HepG2 (cell line): Measurements from ENCODE around the gene ATN1. TPM values are rescaled to one million over a fixed set of nuclear protein-coding genes. Genes with fewer than 3 reads are reported as not detected.

Experiments
- EZH2 ChIP-seq: conservative IDR thresholded peaks from 2 replicates; pipeline ENCODE4 v1.6.1; 2012; ENCODE audit warnings: mild to moderate bottlenecking, low read depth, low read length, moderate library complexity
- MIER2 ChIP-seq: IDR thresholded peaks from 2 replicates; pipeline ENCODE4 v1.6.1; 2016; ENCODE audit warnings: missing biosample characterization, missing genetic modification reagents
- NFYB ChIP-seq: sonication (generic); formaldehyde crosslinking; IDR thresholded peaks from 2 replicates; pipeline ENCODE4 v1.4.0; 2020; ENCODE audit warnings: missing genetic modification reagents
- NR2F6 ChIP-seq, 2 experiments: IDR thresholded peaks; 2 replicates each; pipeline ENCODE4 v1.6.1; 2016; ENCODE audit warnings: antibody characterized with exemption in 1 of 2, mild to moderate bottlenecking in 1 of 2
- PAWR ChIP-seq: sonication (generic); formaldehyde crosslinking; IDR thresholded peaks from 2 replicates; pipeline ENCODE4 v1.4.0; 2020; ENCODE audit warnings: missing genetic modification reagents, mild to moderate bottlenecking, borderline replicate concordance
- RBM39 ChIP-seq: fragments of 200-400 bp; formaldehyde crosslinking; IDR thresholded peaks from one replicate; pipeline ENCODE4 v1.6.1; 2018; ENCODE audit warnings: antibody characterized with exemption, mild to moderate bottlenecking, low read depth, low read length; ENCODE audit not compliant: poor library complexity, severe bottlenecking
- RFX5 ChIP-seq: IDR thresholded peaks from 2 replicates; pipeline ENCODE4 v1.6.1; 2011; ENCODE audit warnings: low read depth, low read length, improper control_type of control experiment
- RFXANK ChIP-seq: IDR thresholded peaks from 2 replicates; pipeline ENCODE4 v1.6.1; 2016
- SP2 ChIP-seq: sonication (generic); formaldehyde crosslinking; IDR thresholded peaks from 2 replicates; pipeline ENCODE4 v1.5.1; 2020; ENCODE audit warnings: mild to moderate bottlenecking, missing genetic modification reagents
- SRSF1 ChIP-seq: fragments of 200-400 bp; formaldehyde crosslinking; optimal IDR thresholded peaks from 2 replicates; pipeline ENCODE3; 2017; ENCODE audit warnings: mild to moderate bottlenecking, low read depth, low read length, moderate library complexity
- YEATS4 ChIP-seq: sonication (generic); formaldehyde crosslinking; IDR thresholded peaks from 2 replicates; pipeline ENCODE4 v1.4.0; 2020; ENCODE audit warnings: missing genetic modification reagents, borderline replicate concordance
- ZBTB7A ChIP-seq: sonication (generic); formaldehyde crosslinking; IDR thresholded peaks from 2 replicates; pipeline ENCODE4 v1.8.0; 2022; ENCODE audit warnings: mild to moderate bottlenecking, missing genetic modification reagents
- ZFY ChIP-seq: sonication (generic); formaldehyde crosslinking; IDR thresholded peaks from 2 replicates; pipeline ENCODE4 v1.4.0; 2020; ENCODE audit warnings: missing genetic modification reagents
- ZNF3 ChIP-seq: IDR thresholded peaks from 2 replicates; pipeline ENCODE4 v1.7.0; 2017; ENCODE audit warnings: inconsistent platforms
- ZNF780A ChIP-seq: sonication (generic); formaldehyde crosslinking; IDR thresholded peaks from 2 replicates; pipeline ENCODE4 v1.8.0; 2022; ENCODE audit warnings: mild to moderate bottlenecking, missing genetic modification reagents, moderate library complexity
- ZNF781 ChIP-seq: sonication (generic); formaldehyde crosslinking; IDR thresholded peaks from 2 replicates; pipeline ENCODE4 v1.5.1; 2020; ENCODE audit warnings: borderline replicate concordance, mild to moderate bottlenecking, missing genetic modification reagents; ENCODE audit errors: not compliant biosample characterization
- ZNF83 ChIP-seq: sonication (generic); formaldehyde crosslinking; IDR thresholded peaks from 2 replicates; pipeline ENCODE4 v1.4.0; 2020; ENCODE audit warnings: missing genetic modification reagents, mild to moderate bottlenecking, borderline replicate concordance
- polyA plus RNA-seq, 8 experiments: library from polyadenylated mRNA; depleted of rRNA in 3 of 8; stranded (reverse) in 7 of 8; unstranded in 1 of 8; fragments of >200 nt; fragmentation: Illumina TruSeq in 4 of 8; extraction: Trizol in 4 of 8; gene quantifications; 2 replicates each; pipeline versions ENCODE4 v1.2.1 to v1.2.3, GENCODE V29; 2011 to 2016; ENCODE audit warnings: low read depth in 4 of 8, missing spikeins in 1 of 8, mixed read lengths in 1 of 8; ENCODE audit not compliant: insufficient read depth in 1 of 8
- total RNA-seq, 5 experiments: library from RNA; depleted of rRNA; stranded (reverse); fragments of >200 nt; fragmentation: Illumina TruSeq; extraction: Trizol; gene quantifications; 2 replicates each; pipeline ENCODE4 v1.2.3, GENCODE V29; 2016; ENCODE audit warnings: low read depth in 1 of 5
- TF ChIP-seq, protein P1 (sequence below): IDR thresholded peaks from 2 replicates; pipeline ENCODE4 v1.6.1; 2016; ENCODE audit warnings: control low read depth
- TF ChIP-seq, protein P2 (sequence below): sonication (generic); formaldehyde crosslinking; IDR thresholded peaks from 2 replicates; pipeline ENCODE4 v1.5.0; 2020; ENCODE audit warnings: missing genetic modification reagents, mild to moderate bottlenecking, borderline replicate concordance
- TF ChIP-seq, protein P3 (sequence below): sonication (generic); formaldehyde crosslinking; IDR thresholded peaks from 2 replicates; pipeline ENCODE4 v1.5.0; 2020; ENCODE audit warnings: mild to moderate bottlenecking, low read depth, missing genetic modification reagents, borderline replicate concordance

ATN1 gene
- total and polyA plus RNA-seq, 2 of the 13 experiments (the other 11 are each of a cell fraction or from before 2014, with no cell fraction given): 2.1 to 8.6 TPM

DNA sequence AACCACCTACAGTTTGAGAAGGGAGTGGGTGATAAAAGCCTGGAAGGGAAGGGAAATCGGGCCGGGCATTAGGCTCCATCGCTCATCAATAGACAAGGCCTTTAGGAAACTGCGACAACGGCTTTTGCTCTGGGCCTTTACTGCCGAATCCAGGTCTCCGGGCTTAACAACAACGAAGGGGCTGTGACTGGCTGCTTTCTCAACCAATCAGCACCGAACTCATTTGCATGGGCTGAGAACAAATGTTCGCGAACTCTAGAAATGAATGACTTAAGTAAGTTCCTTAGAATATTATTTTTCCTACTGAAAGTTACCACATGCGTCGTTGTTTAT lies 15.6 kb downstream of the ATN1 start (continued):
- TF ChIP-seq SP2: peak; percentile 56; the same call in 1 of the 2 replicates
- TF ChIP-seq NR2F6 (IDR thresholded peaks at IDR 0.05): no peak
- no peak for TF ChIP-seq NR2F6 (CRISPR knock-in tag; IDR thresholded peaks at IDR 0.05)
- TF ChIP-seq RBM39: peak; percentile 3
- TF ChIP-seq, protein P1, sequence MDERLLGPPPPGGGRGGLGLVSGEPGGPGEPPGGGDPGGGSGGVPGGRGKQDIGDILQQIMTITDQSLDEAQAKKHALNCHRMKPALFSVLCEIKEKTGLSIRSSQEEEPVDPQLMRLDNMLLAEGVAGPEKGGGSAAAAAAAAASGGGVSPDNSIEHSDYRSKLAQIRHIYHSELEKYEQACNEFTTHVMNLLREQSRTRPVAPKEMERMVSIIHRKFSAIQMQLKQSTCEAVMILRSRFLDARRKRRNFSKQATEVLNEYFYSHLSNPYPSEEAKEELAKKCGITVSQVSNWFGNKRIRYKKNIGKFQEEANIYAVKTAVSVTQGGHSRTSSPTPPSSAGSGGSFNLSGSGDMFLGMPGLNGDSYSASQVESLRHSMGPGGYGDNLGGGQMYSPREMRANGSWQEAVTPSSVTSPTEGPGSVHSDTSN (CRISPR knock-in tag): peak; percentile 82
- TF ChIP-seq EZH2: no peak
- TF ChIP-seq NFYB: peak; percentile 79
- peak; percentile 89 for TF ChIP-seq RFX5
- no peak for TF ChIP-seq ZNF3 (CRISPR knock-in tag)
- TF ChIP-seq SRSF1: no peak
- no peak for TF ChIP-seq ZBTB7A (CRISPR knock-in tag)
- TF ChIP-seq RFXANK: no peak
- peak; percentile 72 for TF ChIP-seq ZFY
- TF ChIP-seq ZNF781 (CRISPR knock-in tag): peak; percentile 12
- TF ChIP-seq ZNF83 (CRISPR knock-in tag): no peak
- TF ChIP-seq PAWR (CRISPR knock-in tag): no peak
- TF ChIP-seq, protein P2, sequence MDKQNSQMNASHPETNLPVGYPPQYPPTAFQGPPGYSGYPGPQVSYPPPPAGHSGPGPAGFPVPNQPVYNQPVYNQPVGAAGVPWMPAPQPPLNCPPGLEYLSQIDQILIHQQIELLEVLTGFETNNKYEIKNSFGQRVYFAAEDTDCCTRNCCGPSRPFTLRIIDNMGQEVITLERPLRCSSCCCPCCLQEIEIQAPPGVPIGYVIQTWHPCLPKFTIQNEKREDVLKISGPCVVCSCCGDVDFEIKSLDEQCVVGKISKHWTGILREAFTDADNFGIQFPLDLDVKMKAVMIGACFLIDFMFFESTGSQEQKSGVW (CRISPR knock-in tag): no peak
- TF ChIP-seq YEATS4 (CRISPR knock-in tag): no peak
- TF ChIP-seq, protein P3, sequence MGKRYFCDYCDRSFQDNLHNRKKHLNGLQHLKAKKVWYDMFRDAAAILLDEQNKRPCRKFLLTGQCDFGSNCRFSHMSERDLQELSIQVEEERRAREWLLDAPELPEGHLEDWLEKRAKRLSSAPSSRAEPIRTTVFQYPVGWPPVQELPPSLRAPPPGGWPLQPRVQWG (CRISPR knock-in tag): no peak
- no peak for TF ChIP-seq MIER2 (CRISPR knock-in tag)
- TF ChIP-seq ZNF780A (CRISPR knock-in tag): no peak
- TF ChIP-seq, all 625 proteins: peak for 12
